GM12878 (cell line): ENCODE data around the gene RCAN2. TPM values are rescaled to one million over a fixed set of nuclear protein-coding genes. Genes with fewer than 3 reads are reported as not detected.

Experiments
- ATAC-seq: fragments of 200-7000 bp; cut with Tn5 transposase; 3 replicates; pipeline ENCODE4 v1.9.1; 2020; ENCODE audit warnings: mild to moderate bottlenecking, moderate library complexity
- BruUV-seq: library from RNA; stranded (reverse); fragments of 400-500 nt; replicated peaks from 2 replicates; lab custom pipeline; 2021; lab: Mats Ljungman, UMichigan
- CTCF ChIA-PET: fragments of 300-600 bp; sonication (Branson Sonifier 250); formaldehyde crosslinking; extraction: SDS; loops from one replicate; lab custom pipeline; 2021; ENCODE audit warnings: inconsistent platforms; lab: Yijun Ruan, JAX
- POLR2A ChIA-PET: fragments of 350-600 bp; formaldehyde crosslinking; extraction: SDS; loops from one replicate; lab custom pipeline; 2021; ENCODE audit warnings: inconsistent platforms; lab: Charles Lee
- RAD21 ChIA-PET: fragments of 300-600 bp; sonication (Branson Sonifier 250); formaldehyde crosslinking; loops from one replicate; lab custom pipeline; 2023; ENCODE audit warnings: antibody characterized with exemption; ENCODE audit not compliant: unreplicated experiment; lab: Charles Lee
- SMC1A ChIA-PET: fragments of 300-600 bp; sonication (Branson Sonifier 250); formaldehyde crosslinking; loops from one replicate; lab custom pipeline; 2023; ENCODE audit not compliant: unreplicated experiment, uncharacterized antibody; lab: Charles Lee
- DNase-seq: peaks from one replicate; pipeline ENCODE4 v3.0.0-alpha.2; 2011; ENCODE audit warnings: low read depth, low spot score
- FAIRE-seq: peaks from 3 replicates; lab custom pipeline; 2011; peaks lifted over from hg19 to GRCh38; lab: Jason Lieb, UNC
- H2AFZ ChIP-seq: 2 replicates; pipeline ENCODE4 v1.6.0; 2011; ENCODE audit warnings: low read depth, low read length, control low read depth; ENCODE audit not compliant: control insufficient read depth
- H3K27ac ChIP-seq: 2 replicates; pipeline ENCODE4 v1.5.1; 2011; ENCODE audit warnings: control low read depth; ENCODE audit not compliant: control insufficient read depth, insufficient read depth
- H3K27me3 ChIP-seq, 2 experiments: replicated peaks in 1 of 2; 2 replicates each; pipeline versions ENCODE4 v1.6.0 to v1.6.1; 2011; ENCODE audit warnings: low read length in 1 of 2; ENCODE audit not compliant: control insufficient read depth in 2 of 2, insufficient read depth in 2 of 2
- H3K36me3 ChIP-seq, 2 experiments: 2 replicates each; pipeline ENCODE4 v1.5.1; 2011; ENCODE audit warnings: low read length in 1 of 2; ENCODE audit not compliant: control insufficient read depth in 2 of 2, insufficient read depth in 2 of 2
- H3K4me1 ChIP-seq: 2 replicates; pipeline ENCODE4 v1.6.1; 2011; ENCODE audit warnings: mild to moderate bottlenecking, low read length, moderate library complexity, mixed read lengths; ENCODE audit not compliant: control insufficient read depth, insufficient read depth
- H3K4me2 ChIP-seq: 2 replicates; pipeline ENCODE4 v1.6.0; 2011; ENCODE audit warnings: control low read depth; ENCODE audit not compliant: control insufficient read depth, insufficient read depth
- H3K4me3 ChIP-seq: fragments of 200-600 bp; sonication (generic); 2 replicates; pipeline ENCODE4 v1.5.1; 2016
- H3K79me2 ChIP-seq: 2 replicates; pipeline ENCODE4 v1.6.0; 2011; ENCODE audit warnings: low read length; ENCODE audit not compliant: control insufficient read depth, insufficient read depth
- H3K9ac ChIP-seq: 2 replicates; pipeline ENCODE4 v1.8.0; 2011; ENCODE audit warnings: low read length, control low read depth, mixed read lengths; ENCODE audit not compliant: control insufficient read depth, insufficient read depth
- H3K9me3 ChIP-seq: replicated peaks from 3 replicates; pipeline ENCODE4 v1.5.1; 2011; ENCODE audit warnings: mild to moderate bottlenecking, low read length; ENCODE audit not compliant: control insufficient read depth, insufficient read depth
- H4K20me1 ChIP-seq: 2 replicates; pipeline ENCODE4 v1.6.0; 2011; ENCODE audit not compliant: control insufficient read depth, insufficient read depth
- CTCF ChIP-seq, 3 experiments: IDR thresholded peaks in 2 of 3; conservative IDR thresholded peaks in 1 of 3; 2 replicates each; pipeline ENCODE4 v1.5.1; 2011; ENCODE audit warnings: low read depth in 3 of 3, low read length in 3 of 3, mild to moderate bottlenecking in 3 of 3, control low read depth in 2 of 3, moderate library complexity in 2 of 3, inconsistent platforms in 1 of 3, mixed read lengths in 1 of 3; ENCODE audit not compliant: control insufficient read depth in 2 of 3, insufficient read depth in 1 of 3; ENCODE audit errors: extremely low read depth in 1 of 3
- HDAC6 ChIP-seq: fragments of 200-600 bp; sonication (generic); IDR thresholded peaks from one replicate; pipeline ENCODE4 v1.8.0; 2017; ENCODE audit warnings: antibody characterized with exemption; ENCODE audit not compliant: unreplicated experiment
- IKZF1 ChIP-seq: fragments of 450-650 bp; conservative IDR thresholded peaks from 2 replicates; pipeline ENCODE4 v1.6.1; 2017; ENCODE audit warnings: antibody characterized with exemption, mild to moderate bottlenecking
- NKRF ChIP-seq: fragments of 450-650 bp; conservative IDR thresholded peaks from 2 replicates; pipeline ENCODE4 v1.6.1; 2017; ENCODE audit warnings: mild to moderate bottlenecking, moderate library complexity
- PAX8 ChIP-seq: fragments of 450-650 bp; IDR thresholded peaks from 2 replicates; pipeline ENCODE4 v1.6.1; 2017; ENCODE audit warnings: mild to moderate bottlenecking, moderate library complexity
- RAD21 ChIP-seq: IDR thresholded peaks from 2 replicates; pipeline ENCODE4 v1.6.1; 2011; ENCODE audit warnings: mild to moderate bottlenecking, low read depth, low read length, moderate library complexity; ENCODE audit not compliant: insufficient read depth
- ZNF274 ChIP-seq: IDR thresholded peaks from one replicate; pipeline ENCODE4 v1.8.0; 2011; ENCODE audit not compliant: insufficient read length, insufficient read depth
- WGBS: methylation state at CpG from one replicate; pipeline ENCODE4 v1.1.6; 2016; ENCODE audit warnings: low lambda C conversion rate; ENCODE audit not compliant: insufficient replicate concordance, insufficient coverage; ENCODE audit errors: missing lambda C conversion rate; 5-methylcytosine and 5-hydroxymethylcytosine counted together
- in situ Hi-C: fragments of 300-500 bp; cut with MboI; formaldehyde crosslinking; loops from 9 replicates; pipeline ENCODE4 v1.14.3; 2018; ENCODE audit warnings: mixed read lengths
- intact Hi-C: fragments of 100-400 bp; cut with micrococcal nuclease; formaldehyde crosslinking; loops from one replicate; pipeline ENCODE4 v1.14.2; 2022; ENCODE audit not compliant: unreplicated experiment
- polyA plus RNA-seq, 11 experiments: library from polyadenylated mRNA; depleted of rRNA in 4 of 11; unstranded in 6 of 11; stranded (reverse) in 5 of 11; fragments of >200 nt; fragmentation: Nextera tagmentation in 4 of 11; fragmentation: Illumina TruSeq in 1 of 11; extraction: Ambion mirVana in 4 of 11; extraction: Trizol in 1 of 11; gene quantifications; 1 replicate in 1 of 11; 2 replicates in 10 of 11; pipeline versions ENCODE4 v1.2.1 to v1.2.3, GENCODE V29; 2011 to 2016; ENCODE audit warnings: inconsistent platforms in 2 of 11, missing spikeins in 2 of 11, low read depth in 1 of 11
- total RNA-seq, 4 experiments: library from RNA; depleted of rRNA in 3 of 4; stranded (reverse); fragments of >200 nt in 3 of 4; fragmentation: Illumina TruSeq in 1 of 4; extraction: Trizol in 1 of 4; gene quantifications; 2 replicates each; pipeline versions ENCODE4 v1.2.1 to v1.2.3, GENCODE V29; 2013 to 2021
- TF ChIP-seq, protein P1 (sequence below): fragments of 450-650 bp; IDR thresholded peaks from 2 replicates; pipeline ENCODE4 v1.6.1; 2014; ENCODE audit warnings: mild to moderate bottlenecking

The RCAN2 gene
- total and polyA plus RNA-seq, 10 of the 15 experiments (the other 5 are each of a cell fraction or from before 2014, with no cell fraction given), result 0.06 TPM; not detected in 9

- H4K20me1 ChIP-seq, result no peaks in the 10 kb centered on the region
- intact Hi-C loops (no loop called here), in situ Hi-C loops (no loop called here)
- BruUV-seq, result no TSS peak
- no peak overlapping the region for H3K4me2 ChIP-seq
- no peaks in the 10 kb centered on the region for H3K79me2 ChIP-seq
- no peaks in the 10 kb centered on the region for H3K27me3 ChIP-seq
- H3K4me3 ChIP-seq, result no peak overlapping the region
- POLR2A ChIA-PET, result no interaction called here
- no peak for ATAC-seq
- H2AFZ ChIP-seq, result no peak overlapping the region
- SMC1A ChIA-PET, result interaction anchor here (0.7 kb wide), 1 partner anchor 209 kb away, joined by 3 read pairs; no protein-coding TSS in a partner anchor
- H3K36me3 ChIP-seq, result no peaks in the 10 kb centered on the region
- DNase-seq, result no peak
- no peaks in the 10 kb centered on the region for H3K4me1 ChIP-seq
- TF ChIP-seq NKRF (no peak), CTCF (IDR thresholded peaks at IDR 0.05 in 2 of 3, conservative IDR thresholded peaks at IDR 0.05 in 1 of 3; ENCODE audit: control insufficient read depth in 2 of 3, extremely low read depth in 1 of 3, insufficient read depth in 1 of 3, low read depth in 3 of 3, low read length in 3 of 3) (no peak), ZNF274 (no peak), IKZF1 (no peak), PAX8 (no peak), RAD21 (no peak), HDAC6 (no peak)
- TF ChIP-seq, protein P1, sequence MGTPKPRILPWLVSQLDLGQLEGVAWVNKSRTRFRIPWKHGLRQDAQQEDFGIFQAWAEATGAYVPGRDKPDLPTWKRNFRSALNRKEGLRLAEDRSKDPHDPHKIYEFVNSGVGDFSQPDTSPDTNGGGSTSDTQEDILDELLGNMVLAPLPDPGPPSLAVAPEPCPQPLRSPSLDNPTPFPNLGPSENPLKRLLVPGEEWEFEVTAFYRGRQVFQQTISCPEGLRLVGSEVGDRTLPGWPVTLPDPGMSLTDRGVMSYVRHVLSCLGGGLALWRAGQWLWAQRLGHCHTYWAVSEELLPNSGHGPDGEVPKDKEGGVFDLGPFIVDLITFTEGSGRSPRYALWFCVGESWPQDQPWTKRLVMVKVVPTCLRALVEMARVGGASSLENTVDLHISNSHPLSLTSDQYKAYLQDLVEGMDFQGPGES, result no peak
- WGBS, result 61% methylated on average over 3 of the region's 3 CpGs
- RAD21 ChIA-PET, result no interaction called here
- CTCF ChIA-PET, result no interaction called here
- H3K27ac ChIP-seq, result no peak overlapping the region
- H3K9me3 ChIP-seq, result no peaks in the 10 kb centered on the region
- no peak for FAIRE-seq
- no peak overlapping the region for H3K9ac ChIP-seq
These were observed 137.7 kb downstream of the RCAN2 start for GRCh38 chr6:46353528-46353927.
